Psoas muscle (tissue), 8 donors: ENCODE results near the gene DNAJA1. TPM values are rescaled to one million over a fixed set of nuclear protein-coding genes. Genes with fewer than 3 reads are reported as not detected.

ENCODE experiments used
- ATAC-seq, 4 donors: fragments of 200-7000 bp; cut with Tn5 transposase; one replicate each; pipeline ENCODE4 v1.9.1; 2020; ENCODE audit warnings: moderate library complexity in 3 of 4, mild to moderate bottlenecking in 2 of 4
- DNase-seq, 2 donors: peaks; one replicate each; pipeline ENCODE4 v3.0.0-alpha.2; 2020
- H3K27ac ChIP-seq: fragments of 200-600 bp; one replicate; pipeline ENCODE4 v1.8.0; 2022
- H3K27me3 ChIP-seq, 3 donors: fragments of 200-600 bp in 1 of 3; one replicate each; pipeline versions ENCODE4 v1.6.1 to v1.8.0; 2013 to 2022; ENCODE audit warnings: low read length in 2 of 3, mild to moderate bottlenecking in 2 of 3, moderate library complexity in 1 of 3; ENCODE audit not compliant: insufficient read depth in 3 of 3
- H3K36me3 ChIP-seq, 2 donors: fragments of 200-600 bp in 1 of 2; one replicate each; pipeline versions ENCODE4 v1.6.1 to v1.8.0; 2013 to 2022; ENCODE audit warnings: low read depth in 1 of 2, mild to moderate bottlenecking in 1 of 2, moderate library complexity in 1 of 2; ENCODE audit not compliant: insufficient read depth in 1 of 2
- H3K4me1 ChIP-seq: fragments of 200-600 bp; one replicate; pipeline ENCODE4 v1.8.0; 2022
- H3K4me3 ChIP-seq: fragments of 200-600 bp; one replicate; pipeline ENCODE4 v1.8.0; 2022; ENCODE audit warnings: mild to moderate bottlenecking
- H3K9me3 ChIP-seq: fragments of 200-600 bp; one replicate; pipeline ENCODE4 v1.8.0; 2022
- WGBS, 3 donors: extraction: QIAGEN DNeasy Blood & Tissue Kit; methylation state at CpG; one replicate each; pipeline versions ENCODE4 v1.1.6 to v1.1.7; 2013; 5-methylcytosine and 5-hydroxymethylcytosine counted together
- intact Hi-C, 2 donors: fragments of 100-400 bp; cut with DNase I; formaldehyde crosslinking; loops; one replicate each; pipeline versions ENCODE4 v1.11.0 to v1.14.2; 2022
- long read RNA-seq, 2 donors: library from polyadenylated mRNA; unstranded; transcript quantifications; one replicate each; pipeline ENCODE4 v2.0.0, GENCODE V29; 2021
- polyA plus RNA-seq, 3 donors: library from polyadenylated mRNA; stranded (reverse); fragments of 200-250 nt; gene quantifications; one replicate each; pipeline ENCODE4 v1.2.3, GENCODE V29; 2013
- total RNA-seq, 4 donors: library from RNA; stranded (reverse); fragmentation: NEBNext Ultra II Directional in 2 of 4; extraction: Animal tissue kit (Norgen Biotek cat#: 25700) in 2 of 4; gene quantifications; one replicate each; pipeline versions ENCODE4 v1.2.1 to v1.2.4, GENCODE V29; 2021 to 2023
- TF ChIP-seq, protein P1 (sequence below): fragments of 200-600 bp; IDR thresholded peaks from one replicate; pipeline ENCODE4 v1.8.0; 2022; ENCODE audit warnings: antibody characterized with exemption
- donor health status: healthy with polysubstance abuse.
- donor health status: DM: no; HTN: no; CAD: no; lungs with moderate emphysema.
- donor health status: Bipolar disorder and iron deficiency.
- donor health status: healthy.
- donor health status: DM: yes; HTN: yes; CAD: no.
- donor health status: DM: no; HTN: no; CAD: no.
- donor health status: DM: no; HTN: no; CAD: no.
- donor health status: DM: yes; HTN: yes; CAD: no.

Gene DNAJA1
- total RNA-seq = 10 to 100 TPM; 41.7 to 88.3 (median 68.8) TPM
- polyA plus RNA-seq = 100 to 1,000 TPM in 1 of 3 donors, 10 to 100 TPM in 2; 46.9 to 135 (median 48.9) TPM
- long read RNA-seq, donor 1, transcript DNAJA1-201 (9 exons, 2,381 nt) = major isoform, 97 of 103 reads
- long read RNA-seq, donor 1, partial matches to known transcripts = 2 of 103 reads
- long read RNA-seq, donor 1, other reads (novel, unspliced or antisense) = 4 of 103 reads
- long read RNA-seq, donor 2, transcript DNAJA1-201 (9 exons, 2,381 nt) = major isoform, 287 of 309 reads
- long read RNA-seq, donor 2, partial matches to known transcripts = 8 of 309 reads
- long read RNA-seq, donor 2, other reads (novel, unspliced or antisense) = 14 of 309 reads

DNA sequence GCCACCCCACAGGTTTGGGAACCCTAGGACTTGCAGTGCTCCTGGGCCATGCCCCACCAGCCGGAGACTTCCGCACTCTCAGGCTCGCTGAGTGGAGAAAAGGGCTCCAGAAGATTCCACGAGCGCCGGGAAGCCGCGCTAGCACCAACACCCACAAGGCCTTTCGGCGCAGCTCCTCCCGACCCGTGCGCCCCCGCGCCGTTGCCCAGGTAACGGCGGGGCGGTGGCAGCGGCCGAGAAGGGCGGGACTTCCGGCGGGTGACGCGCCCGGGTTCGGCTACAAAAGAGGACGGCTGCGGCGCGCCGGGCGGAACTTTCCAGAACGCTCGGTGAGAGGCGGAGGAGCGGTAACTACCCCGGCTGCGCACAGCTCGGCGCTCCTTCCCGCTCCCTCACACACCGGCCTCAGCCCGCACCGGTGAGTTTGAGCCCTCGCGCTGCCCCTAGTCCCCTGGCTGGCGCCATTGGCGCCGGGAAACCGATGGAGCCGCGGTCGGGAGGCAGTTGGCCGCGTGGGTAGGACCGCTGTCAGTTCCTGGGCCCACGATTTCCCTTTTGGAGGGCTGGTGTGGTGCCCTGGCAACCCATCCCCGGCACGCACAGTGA is at the start of gene DNAJA1:
DNAJA1 (plus strand) TSS at position 308 of the 606 bp plus-strand sequence. CDS start 1,212 bp downstream, outside the sequence.
- Histone ChIP-seq H3K9me3 (no peaks in the 10 kb centered on the region), H3K27me3 (no peaks in the 10 kb centered on the region), H3K4me3 (peak within 1 kb of the TSS; percentile 97), H3K4me1 (peaks cover 40% of the 10 kb centered on the region), H3K36me3 (peaks cover 6 to 37% of the 10 kb centered on the region in 2 donors), H3K27ac (peak within 1 kb of the TSS; percentile 96)
- TF ChIP-seq, protein P1, sequence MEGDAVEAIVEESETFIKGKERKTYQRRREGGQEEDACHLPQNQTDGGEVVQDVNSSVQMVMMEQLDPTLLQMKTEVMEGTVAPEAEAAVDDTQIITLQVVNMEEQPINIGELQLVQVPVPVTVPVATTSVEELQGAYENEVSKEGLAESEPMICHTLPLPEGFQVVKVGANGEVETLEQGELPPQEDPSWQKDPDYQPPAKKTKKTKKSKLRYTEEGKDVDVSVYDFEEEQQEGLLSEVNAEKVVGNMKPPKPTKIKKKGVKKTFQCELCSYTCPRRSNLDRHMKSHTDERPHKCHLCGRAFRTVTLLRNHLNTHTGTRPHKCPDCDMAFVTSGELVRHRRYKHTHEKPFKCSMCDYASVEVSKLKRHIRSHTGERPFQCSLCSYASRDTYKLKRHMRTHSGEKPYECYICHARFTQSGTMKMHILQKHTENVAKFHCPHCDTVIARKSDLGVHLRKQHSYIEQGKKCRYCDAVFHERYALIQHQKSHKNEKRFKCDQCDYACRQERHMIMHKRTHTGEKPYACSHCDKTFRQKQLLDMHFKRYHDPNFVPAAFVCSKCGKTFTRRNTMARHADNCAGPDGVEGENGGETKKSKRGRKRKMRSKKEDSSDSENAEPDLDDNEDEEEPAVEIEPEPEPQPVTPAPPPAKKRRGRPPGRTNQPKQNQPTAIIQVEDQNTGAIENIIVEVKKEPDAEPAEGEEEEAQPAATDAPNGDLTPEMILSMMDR = no peak
- WGBS, 3 donors = 0 to 1% (median 0%) methylated on average over 38 to 61 of the region's 61 CpGs
- DNase-seq (peak; percentile 94 to 97), ATAC-seq (peak; percentile 97 to 98 (median 97))
- intact Hi-C loops = no loop called here

DNA sequence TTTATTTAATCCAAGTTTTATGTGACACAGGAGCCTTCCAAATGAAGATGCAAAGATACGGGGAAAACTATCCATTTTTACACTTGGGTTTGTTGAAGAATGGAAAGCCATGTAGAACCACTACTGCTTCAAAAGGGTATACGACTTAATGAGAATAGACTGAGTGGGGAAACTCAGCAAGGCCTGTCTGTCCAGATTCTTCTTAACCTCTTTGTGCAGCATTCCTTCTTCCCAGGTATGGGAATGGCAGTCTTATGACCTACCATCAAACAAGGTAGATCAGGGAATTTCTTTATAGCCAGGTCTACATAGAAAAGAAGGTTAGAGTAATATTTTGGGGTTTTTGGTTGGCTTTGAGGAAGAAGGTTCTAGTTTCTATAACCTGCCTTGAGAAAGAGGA is 47.0 kb upstream of the DNAJA1 start:
- no peak for DNase-seq
- no peaks in the 10 kb centered on the region for H3K4me1 ChIP-seq
- no peaks in the 10 kb centered on the region for H3K27me3 ChIP-seq
- H3K36me3 ChIP-seq = peaks cover 4 to 77% of the 10 kb centered on the region in 2 donors
- TF ChIP-seq, protein P1 = no peak
- no peak for ATAC-seq
- no peaks in the 10 kb centered on the region for H3K9me3 ChIP-seq
- intact Hi-C loops = no loop called here
- H3K4me3 ChIP-seq = no peak overlapping the region
- H3K27ac ChIP-seq = no peak overlapping the region
- 85 to 92% (median 90%) methylated on average over 2 of the region's 2 CpGs for WGBS, 3 donors

DNA sequence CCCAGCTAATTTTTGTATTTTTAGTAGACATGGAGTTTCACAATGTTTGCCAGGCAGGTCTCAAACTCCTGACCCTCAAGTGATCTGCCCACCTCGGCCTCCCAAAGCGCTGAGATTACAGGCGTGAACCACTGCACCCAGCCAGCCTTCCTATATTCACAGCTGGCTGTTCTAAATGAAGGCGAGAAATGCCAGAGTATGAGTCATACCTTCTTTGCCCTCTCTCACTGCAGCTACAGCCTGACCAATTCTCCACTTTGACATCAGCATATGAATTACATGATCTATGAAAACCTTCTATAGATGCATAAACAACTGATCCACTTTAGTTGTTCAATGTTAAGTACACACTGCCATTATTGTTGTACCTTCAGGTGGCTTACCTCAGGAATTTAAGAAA is 38.1 kb upstream of the DNAJA1 start:
- H3K27me3 ChIP-seq = no peaks in the 10 kb centered on the region
- no peaks in the 10 kb centered on the region for H3K9me3 ChIP-seq
- H3K4me1 ChIP-seq = no peaks in the 10 kb centered on the region
- WGBS, 3 donors = 92 to 96% (median 94%) methylated on average over 4 of the region's 4 CpGs
- ATAC-seq (no peak), DNase-seq (no peak)
- no peak overlapping the region for H3K27ac ChIP-seq
- no peak overlapping the region for H3K4me3 ChIP-seq
- intact Hi-C loops = no loop called here
- peaks cover 15 to 91% of the 10 kb centered on the region in 2 donors for H3K36me3 ChIP-seq
- TF ChIP-seq, protein P1 = no peak

DNA sequence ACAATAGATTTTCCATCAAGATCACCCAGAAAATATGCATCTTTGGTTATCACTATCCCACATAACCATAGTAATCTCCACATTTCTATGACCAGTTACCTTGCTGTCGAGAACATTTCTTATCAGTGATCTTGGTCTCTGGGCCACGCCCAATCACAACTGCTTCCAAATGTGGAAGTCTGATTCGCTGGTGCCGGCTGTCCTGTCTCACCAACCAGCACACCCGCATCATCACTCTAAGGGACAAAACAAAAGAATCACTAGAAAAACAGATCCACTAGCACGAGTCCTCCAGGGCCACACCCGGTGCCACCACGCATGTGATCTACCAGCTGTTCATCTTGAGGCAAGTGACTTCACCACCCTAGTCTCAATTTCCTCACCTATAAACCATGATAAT is 35.4 kb upstream of the DNAJA1 start:
- Histone ChIP-seq H3K4me1 (no peaks in the 10 kb centered on the region), H3K4me3 (no peak overlapping the region), H3K27ac (no peak overlapping the region), H3K36me3 (peaks cover 14 to 65% of the 10 kb centered on the region in 2 donors), H3K27me3 (no peaks in the 10 kb centered on the region), H3K9me3 (no peaks in the 10 kb centered on the region)
- DNase-seq (no peak), ATAC-seq (no peak)
- intact Hi-C loops = no loop called here
- 83 to 91% (median 90%) methylated on average over 8 of the region's 8 CpGs for WGBS, 3 donors
- TF ChIP-seq, protein P1 = no peak
